Muscle layer of colon (tissue), 2 donors: ENCODE data around the gene ITGA11.

ENCODE experiments used
- H3K27ac ChIP-seq: one replicate; pipeline ENCODE4 v1.7.0; 2013; ENCODE audit warnings: low read depth, mild to moderate bottlenecking, low read length, moderate library complexity
- H3K27me3 ChIP-seq, 2 donors: one replicate each; pipeline ENCODE4 v1.7.0; 2013; ENCODE audit warnings: low read length in 2 of 2, mild to moderate bottlenecking in 2 of 2; ENCODE audit not compliant: insufficient read depth in 2 of 2, control insufficient read depth in 1 of 2
- H3K36me3 ChIP-seq: one replicate; pipeline ENCODE4 v1.7.0; 2013; ENCODE audit warnings: mild to moderate bottlenecking, low read length; ENCODE audit not compliant: insufficient read depth
- H3K4me1 ChIP-seq: one replicate; pipeline ENCODE4 v1.7.0; 2013; ENCODE audit warnings: mild to moderate bottlenecking, low read length; ENCODE audit not compliant: insufficient read depth
- H3K4me3 ChIP-seq, 2 donors: one replicate each; pipeline ENCODE4 v1.7.0; 2013; ENCODE audit warnings: low read length in 2 of 2, low read depth in 1 of 2, mild to moderate bottlenecking in 1 of 2, moderate library complexity in 1 of 2
- H3K9ac ChIP-seq: one replicate; pipeline ENCODE4 v1.7.0; 2013; ENCODE audit warnings: low read length
- H3K9me3 ChIP-seq: one replicate; pipeline ENCODE4 v1.7.0; 2013; ENCODE audit warnings: mild to moderate bottlenecking, low read length
- donor health status: abdominal sarcoma.
- donor health status: Adenocarcinoma of cecum.

Gene ITGA11

DNA sequence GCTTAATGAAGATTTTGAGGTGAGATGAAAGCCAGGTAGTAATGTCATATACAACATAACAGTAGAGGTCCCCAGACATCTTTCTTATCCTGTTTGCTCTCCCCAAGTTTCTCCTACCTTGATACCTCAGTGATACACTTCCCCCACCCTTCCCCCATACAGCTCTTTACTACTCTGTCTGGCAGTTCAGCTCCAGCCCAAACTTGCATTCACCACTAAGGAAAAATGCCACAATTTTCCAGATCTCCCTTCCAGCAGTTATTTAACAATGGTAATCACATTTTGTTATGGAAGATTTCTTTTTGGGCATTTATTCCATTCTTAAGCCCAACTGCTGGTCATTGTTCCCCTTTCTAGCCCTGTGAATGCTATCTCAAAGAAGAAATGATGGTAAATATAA lies 34.9 kb upstream of the ITGA11 start:
- H3K4me1 ChIP-seq = peaks cover 15% of the 10 kb centered on the region
- H3K9ac ChIP-seq = no peak overlapping the region
- no peaks in the 10 kb centered on the region for H3K27me3 ChIP-seq
- no peaks in the 10 kb centered on the region for H3K36me3 ChIP-seq
- H3K9me3 ChIP-seq = no peaks in the 10 kb centered on the region
- no peak overlapping the region for H3K4me3 ChIP-seq
- no peak overlapping the region for H3K27ac ChIP-seq

DNA sequence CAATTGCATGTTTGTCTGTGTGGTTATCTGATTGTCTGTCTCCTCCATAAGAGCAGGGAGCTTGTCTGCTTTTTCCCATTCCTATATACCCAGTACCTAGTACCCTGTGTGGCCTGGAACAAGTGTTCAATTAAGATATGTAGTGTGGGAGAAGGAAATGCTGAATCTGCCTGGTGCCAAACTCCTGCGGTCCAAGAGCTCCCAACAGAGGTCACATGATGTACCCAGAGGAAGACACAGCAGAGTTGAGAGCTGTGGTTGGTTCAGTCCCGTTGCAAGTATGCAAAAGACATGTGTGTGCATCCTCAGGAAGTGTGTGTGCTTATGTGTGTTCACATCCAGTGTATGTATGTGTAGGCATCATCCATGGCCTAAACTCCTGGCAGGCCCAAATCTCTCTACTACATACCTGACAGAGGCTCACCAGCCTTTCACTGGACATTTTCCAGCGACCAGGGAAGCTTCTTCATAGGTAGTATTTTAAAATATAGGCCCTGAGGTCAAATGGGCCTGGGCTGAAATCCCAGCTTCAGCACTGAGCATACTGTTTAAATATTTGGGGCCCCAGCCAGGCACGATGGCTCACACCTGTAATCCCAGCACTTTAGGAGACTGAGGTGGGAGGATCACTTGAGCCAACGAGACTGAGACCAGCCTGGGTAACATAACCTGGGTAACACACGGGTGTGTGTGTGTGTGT lies 34.0 kb upstream of the ITGA11 start:
- no peaks in the 10 kb centered on the region for H3K36me3 ChIP-seq
- no peaks in the 10 kb centered on the region for H3K27me3 ChIP-seq
- no peak overlapping the region for H3K27ac ChIP-seq
- H3K9me3 ChIP-seq = no peaks in the 10 kb centered on the region
- H3K9ac ChIP-seq = no peak overlapping the region
- H3K4me1 ChIP-seq = peaks cover 15% of the 10 kb centered on the region
- no peak overlapping the region for H3K4me3 ChIP-seq

DNA sequence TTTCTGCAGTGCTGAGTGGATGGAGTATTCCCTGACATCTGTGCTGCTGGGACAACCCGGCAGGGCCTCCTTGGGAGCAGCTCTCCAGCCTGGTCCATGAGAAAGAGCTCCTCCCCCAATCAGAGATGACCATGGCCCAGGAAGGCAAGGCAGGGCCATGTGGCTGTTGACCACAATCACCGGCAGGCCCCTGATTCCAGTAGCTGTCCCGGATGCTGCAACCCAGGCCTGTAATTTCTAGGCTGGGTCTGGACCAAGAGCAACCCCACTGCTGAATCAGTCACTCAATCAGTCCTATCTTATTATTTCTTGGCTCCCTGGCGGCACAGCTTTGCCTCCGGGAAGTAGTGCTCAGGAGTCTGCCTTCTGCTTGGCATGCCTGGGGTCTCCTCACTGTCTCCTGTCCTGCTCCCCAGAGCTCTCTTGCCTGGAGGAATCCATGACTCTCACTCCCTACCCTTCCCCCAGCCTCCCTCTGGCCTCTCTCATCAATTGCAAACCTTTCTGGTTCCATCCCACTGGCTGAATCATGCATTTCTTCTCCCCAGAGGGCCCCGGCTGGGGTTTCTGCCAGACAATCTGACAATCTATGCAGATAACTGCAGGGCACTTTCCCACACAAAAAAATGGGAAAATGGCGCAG lies 32.6 kb upstream of the ITGA11 start:
- H3K4me1 ChIP-seq = peaks cover 6% of the 10 kb centered on the region
- no peaks in the 10 kb centered on the region for H3K27me3 ChIP-seq
- no peaks in the 10 kb centered on the region for H3K36me3 ChIP-seq
- H3K27ac ChIP-seq = no peak overlapping the region
- no peaks in the 10 kb centered on the region for H3K9me3 ChIP-seq
- no peak overlapping the region for H3K9ac ChIP-seq
- no peak overlapping the region for H3K4me3 ChIP-seq

DNA sequence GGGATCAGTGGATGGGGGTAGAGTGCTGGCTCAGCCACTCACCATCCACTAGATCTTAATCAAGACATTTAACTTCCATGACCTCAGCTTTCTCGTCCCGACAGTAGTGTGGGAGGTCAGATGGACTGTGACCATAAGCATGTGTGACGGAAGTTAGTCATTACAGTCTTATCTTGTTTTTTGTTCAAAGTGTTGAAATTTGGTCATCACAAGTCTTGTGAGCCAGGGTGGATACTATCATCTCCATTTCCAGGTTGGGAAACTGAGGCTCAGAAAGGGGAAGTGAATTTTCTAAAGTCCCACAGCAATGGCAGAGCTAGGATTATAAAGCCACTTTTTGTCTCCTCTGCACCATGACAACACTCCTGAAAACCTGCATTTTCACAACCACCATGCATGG lies 32.0 kb upstream of the ITGA11 start:
- no peak overlapping the region for H3K9ac ChIP-seq
- H3K4me1 ChIP-seq = peaks cover under 1% of the 10 kb centered on the region
- H3K27ac ChIP-seq = no peak overlapping the region
- no peak overlapping the region for H3K4me3 ChIP-seq
- no peaks in the 10 kb centered on the region for H3K27me3 ChIP-seq
- H3K36me3 ChIP-seq = no peaks in the 10 kb centered on the region
- no peaks in the 10 kb centered on the region for H3K9me3 ChIP-seq

DNA sequence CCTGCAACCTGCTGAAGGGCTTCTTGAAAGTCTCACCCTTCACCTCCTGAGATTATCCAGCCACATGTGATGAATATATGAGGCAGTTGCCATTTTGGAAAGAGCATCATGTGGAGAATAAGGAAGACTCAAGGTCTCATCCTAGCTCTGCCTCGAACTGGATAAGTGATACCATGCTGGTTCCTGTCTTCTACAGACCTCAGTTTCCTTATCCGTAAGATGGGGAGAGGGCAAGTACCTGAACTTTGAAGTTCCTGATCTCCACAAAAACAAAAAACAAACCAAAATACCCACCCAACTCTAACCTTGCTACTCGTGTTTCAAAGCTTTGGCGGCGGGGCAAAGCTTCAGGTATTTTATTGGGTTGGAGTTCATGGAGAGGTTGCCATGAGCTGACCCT lies 31.5 kb upstream of the ITGA11 start:
- no peak overlapping the region for H3K9ac ChIP-seq
- H3K36me3 ChIP-seq = no peaks in the 10 kb centered on the region
- H3K9me3 ChIP-seq = no peaks in the 10 kb centered on the region
- H3K27me3 ChIP-seq = no peaks in the 10 kb centered on the region
- H3K4me3 ChIP-seq = no peak overlapping the region
- no peak overlapping the region for H3K27ac ChIP-seq
- no peaks in the 10 kb centered on the region for H3K4me1 ChIP-seq

DNA sequence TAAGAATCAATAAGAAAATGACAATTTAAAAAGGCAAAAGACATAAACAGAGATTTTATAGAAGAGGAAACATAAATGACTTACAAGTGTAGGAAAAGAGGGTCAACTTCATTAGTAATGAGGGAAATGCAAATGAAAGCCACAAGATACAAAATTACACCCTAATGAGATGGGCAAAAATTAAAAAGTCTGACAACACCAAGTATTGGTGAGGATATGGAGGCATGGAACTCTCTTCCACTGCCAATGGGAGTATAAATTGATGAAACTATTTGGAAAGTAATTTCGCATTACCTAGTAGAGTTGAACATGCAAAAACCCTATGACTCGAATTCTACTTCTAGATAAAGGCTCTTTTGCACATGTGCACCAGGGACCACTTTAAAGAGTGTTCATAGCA lies 28.2 kb upstream of the ITGA11 start:
- no peaks in the 10 kb centered on the region for H3K36me3 ChIP-seq
- no peak overlapping the region for H3K4me3 ChIP-seq
- H3K9me3 ChIP-seq = no peaks in the 10 kb centered on the region
- H3K4me1 ChIP-seq = no peaks in the 10 kb centered on the region
- H3K9ac ChIP-seq = no peak overlapping the region
- no peaks in the 10 kb centered on the region for H3K27me3 ChIP-seq
- H3K27ac ChIP-seq = no peak overlapping the region

DNA sequence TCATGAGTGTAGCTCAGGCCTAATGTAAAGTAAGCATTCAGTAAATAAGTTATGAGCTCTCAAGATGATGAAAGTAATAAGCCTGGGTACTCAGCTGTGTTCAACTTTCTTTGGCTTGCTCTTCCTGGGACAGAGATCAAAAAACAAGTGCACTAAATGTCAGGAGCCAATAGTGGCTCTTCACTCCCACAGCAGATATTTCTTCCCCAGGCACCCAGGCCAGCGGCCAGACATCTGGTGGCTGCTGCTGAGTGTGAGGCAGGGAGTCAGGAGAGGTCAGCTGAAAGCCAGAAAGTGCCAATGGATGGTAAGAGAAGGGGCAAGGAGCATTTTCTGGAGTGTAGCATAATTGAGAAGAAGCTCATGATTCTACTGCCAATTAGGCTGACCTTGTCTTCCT lies 18.2 kb upstream of the ITGA11 start:
- Histone ChIP-seq H3K4me1 (no peaks in the 10 kb centered on the region), H3K27me3 (no peaks in the 10 kb centered on the region), H3K27ac (no peak overlapping the region), H3K36me3 (no peaks in the 10 kb centered on the region), H3K9ac (no peak overlapping the region), H3K9me3 (no peaks in the 10 kb centered on the region), H3K4me3 (no peak overlapping the region)

DNA sequence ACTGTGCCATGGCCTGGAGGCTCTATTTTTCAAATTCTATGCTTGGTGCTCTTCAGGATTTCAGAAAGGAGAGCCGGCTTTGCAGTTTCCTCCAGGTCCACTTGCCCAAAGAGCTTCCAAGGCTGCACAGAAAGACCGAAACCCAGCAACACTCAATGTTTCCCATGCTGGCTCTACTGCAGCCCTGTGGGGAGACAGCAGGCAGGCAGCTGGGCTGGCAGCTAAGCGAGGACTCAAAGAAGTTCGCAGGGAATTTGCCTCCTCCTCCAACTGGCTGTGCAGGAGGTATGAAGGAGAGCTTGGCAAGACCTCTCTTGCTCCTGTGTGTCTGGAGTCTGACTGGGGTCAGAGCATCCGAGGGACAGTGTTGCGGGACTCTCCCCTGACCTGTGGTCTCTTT lies 17.4 kb upstream of the ITGA11 start:
- Histone ChIP-seq H3K9ac (no peak overlapping the region), H3K27me3 (no peaks in the 10 kb centered on the region), H3K36me3 (no peaks in the 10 kb centered on the region), H3K4me3 (no peak overlapping the region), H3K27ac (no peak overlapping the region), H3K4me1 (no peaks in the 10 kb centered on the region), H3K9me3 (no peaks in the 10 kb centered on the region)

DNA sequence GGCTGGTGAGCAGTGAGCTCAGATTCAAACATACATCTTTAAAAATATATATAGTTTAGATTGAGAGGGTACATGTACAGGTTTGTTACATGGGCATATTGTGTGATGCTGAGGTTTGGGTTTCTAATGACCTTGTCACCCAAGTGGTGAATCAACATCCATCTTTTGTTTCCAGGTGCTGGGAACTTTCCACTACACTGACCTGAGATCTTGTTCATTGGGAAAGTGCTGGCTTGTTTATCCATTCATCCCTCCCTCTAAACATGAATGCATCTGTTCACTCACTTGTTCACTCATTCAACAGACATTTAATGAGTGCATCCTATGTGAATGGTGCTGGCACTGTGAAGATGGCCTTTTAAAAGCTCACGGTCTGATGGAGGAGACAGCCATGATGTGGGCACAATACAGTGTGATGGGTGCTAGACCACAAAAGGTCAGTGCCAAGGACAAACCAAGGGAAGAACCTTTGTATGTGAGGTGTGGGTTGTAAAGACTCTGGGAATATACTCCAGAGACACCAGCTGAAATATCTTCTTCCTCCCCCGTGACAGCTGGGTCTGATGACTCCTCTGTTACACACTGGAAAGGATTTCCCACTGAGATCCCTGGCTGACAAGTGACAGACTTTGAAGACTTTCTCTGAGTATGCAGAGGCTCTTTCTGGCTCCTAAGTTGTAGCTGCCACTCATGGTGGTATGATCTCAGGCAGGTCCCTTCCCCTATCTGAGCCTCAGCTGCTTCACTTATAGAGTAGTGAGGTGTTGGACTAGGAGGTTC lies 16.2 kb upstream of the ITGA11 start:
- H3K27ac ChIP-seq = no peak overlapping the region
- H3K4me3 ChIP-seq = no peak overlapping the region
- H3K9ac ChIP-seq = no peak overlapping the region
- no peaks in the 10 kb centered on the region for H3K4me1 ChIP-seq
- H3K27me3 ChIP-seq = no peaks in the 10 kb centered on the region
- no peaks in the 10 kb centered on the region for H3K9me3 ChIP-seq
- no peaks in the 10 kb centered on the region for H3K36me3 ChIP-seq

DNA sequence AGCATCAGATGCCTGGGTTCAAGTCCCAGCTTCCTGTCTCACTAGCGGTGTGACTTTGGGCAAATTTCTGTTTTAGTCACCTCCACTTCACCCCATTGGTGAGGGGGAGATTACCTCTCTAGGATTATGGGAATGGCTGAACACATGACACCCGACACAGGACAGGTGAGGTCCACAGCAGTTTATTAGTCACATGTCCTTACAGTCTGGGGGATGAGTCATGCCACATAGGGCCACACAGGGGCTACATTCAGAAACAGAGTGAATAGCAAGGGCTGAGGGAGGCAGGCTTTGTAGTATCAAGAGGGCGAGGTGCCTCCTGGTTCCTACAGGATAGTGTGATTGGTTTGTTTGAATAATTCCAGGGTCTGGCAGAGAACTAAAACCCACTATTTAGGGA lies 15.2 kb upstream of the ITGA11 start:
- H3K27ac ChIP-seq = no peak overlapping the region
- H3K27me3 ChIP-seq = no peaks in the 10 kb centered on the region
- no peaks in the 10 kb centered on the region for H3K4me1 ChIP-seq
- H3K36me3 ChIP-seq = no peaks in the 10 kb centered on the region
- no peak overlapping the region for H3K4me3 ChIP-seq
- no peak overlapping the region for H3K9ac ChIP-seq
- H3K9me3 ChIP-seq = no peaks in the 10 kb centered on the region

DNA sequence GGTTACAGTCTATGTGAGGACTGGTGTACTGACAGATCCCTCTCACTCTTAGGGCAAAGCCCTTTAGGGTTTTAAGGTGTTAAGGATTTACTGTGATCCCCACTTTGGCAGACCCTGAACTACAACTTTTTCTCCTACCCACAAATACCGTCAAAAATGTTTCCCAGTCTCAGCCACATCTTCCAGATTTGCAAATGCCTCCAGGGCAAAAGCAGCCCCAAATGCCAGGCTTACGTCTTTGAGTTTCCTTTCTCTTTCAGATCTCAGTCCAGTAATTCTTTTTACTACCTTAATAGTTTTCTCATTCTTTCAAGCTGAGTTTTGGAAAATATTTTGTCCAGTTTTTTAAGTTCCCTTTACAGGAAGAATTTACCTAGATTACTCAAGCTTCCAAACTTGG lies 13.4 kb upstream of the ITGA11 start:
- Histone ChIP-seq H3K27me3 (no peaks in the 10 kb centered on the region), H3K9me3 (no peaks in the 10 kb centered on the region), H3K4me3 (no peak overlapping the region), H3K9ac (no peak overlapping the region), H3K27ac (no peak overlapping the region), H3K4me1 (peaks cover 8% of the 10 kb centered on the region), H3K36me3 (no peaks in the 10 kb centered on the region)
